Placental epithelial cell (primary cell): ENCODE data around the gene ZNF816. TPM values are rescaled to one million over a fixed set of nuclear protein-coding genes. Genes with fewer than 3 reads are reported as not detected.

Experiments
- total RNA-seq: library from RNA; depleted of rRNA; stranded (reverse); fragments of >200 nt; gene quantifications from 2 replicates; pipeline ENCODE4 v1.2.3, GENCODE V29; 2012

Gene ZNF816
- 14.7 and 14.9 TPM in 2 replicates for total RNA-seq

GRCh38 chr19:52962394-52963246, at the start of gene ZNF816:
Gene ZNF816 (minus strand): TSS chr19:52962881. CDS start chr19:52956089, 6,792 bp downstream.

GRCh38 chr19:52922841-52923777, 39.6 kb downstream of the ZNF816 start, which contains the start of gene ZNF888:
Gene ZNF888 (minus strand): TSS chr19:52923428. CDS start chr19:52917873, 5,555 bp downstream.

Other genes starting within 250 kb of the ZNF816 start
- gene ZNF611, start 227.8 kb downstream of the ZNF816 start, total RNA-seq: 15.2 and 16.1 TPM in 2 replicates
- gene ZNF600, start 176.1 kb downstream of the ZNF816 start, total RNA-seq: 7.8 and 9.4 TPM in 2 replicates
- 15.7 and 20.3 TPM in 2 replicates for gene ZNF28, start 141.2 kb downstream of the ZNF816 start, total RNA-seq
- 29.8 and 30.1 TPM in 2 replicates for gene ZNF468, start 105.3 kb downstream of the ZNF816 start, total RNA-seq
- gene ZNF320, start 65.2 kb downstream of the ZNF816 start, total RNA-seq: 17.3 and 21.5 TPM in 2 replicates
- gene ZNF888, start 39.5 kb downstream of the ZNF816 start, total RNA-seq: 11.8 and 12.3 TPM in 2 replicates
- gene ERVV-1, start 51.0 kb upstream of the ZNF816 start, total RNA-seq: 0.39 and 1.5 TPM in 2 replicates
- gene ERVV-2, start 81.9 kb upstream of the ZNF816 start, total RNA-seq: 0.11 TPM in 1 of 2 replicates, not detected in the other
- 43.9 and 50.6 TPM in 2 replicates for gene ZNF160, start 140.5 kb upstream of the ZNF816 start, total RNA-seq
- gene ZNF415, start 170.0 kb upstream of the ZNF816 start, total RNA-seq: 16.7 and 22.0 TPM in 2 replicates
- 13.3 and 16.5 TPM in 2 replicates for gene ZNF347, start 196.2 kb upstream of the ZNF816 start, total RNA-seq
- gene ZNF665, start 230.5 kb upstream of the ZNF816 start, total RNA-seq: 10.6 and 16.9 TPM in 2 replicates